ENCODE results near the gene PRAMEF20.
"Not testable (repeated sequence)": the region's sequence is repeated elsewhere in the genome, so short reads cannot be mapped to it uniquely, and the experiment has no call there.

PRAMEF20 gene

DNA sequence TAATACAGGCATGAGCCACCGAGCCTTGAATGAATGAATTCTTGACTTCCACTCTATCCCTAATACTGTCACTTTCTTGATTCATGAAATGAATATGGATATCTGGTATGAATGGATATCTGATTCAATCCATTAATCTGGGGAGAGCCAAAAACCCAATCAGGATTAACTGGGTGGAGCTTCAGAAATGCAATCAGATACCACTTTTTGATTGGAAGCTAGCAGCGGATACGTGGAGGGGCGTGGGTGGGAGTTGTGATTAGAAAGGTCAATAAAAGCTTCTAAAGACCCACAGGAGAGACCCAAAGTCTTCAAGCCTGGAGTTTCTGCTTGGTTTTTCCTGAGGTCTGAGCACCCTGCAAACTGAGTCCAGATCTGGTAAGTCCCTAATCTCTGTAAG is at the start of gene PRAMEF20:
PRAMEF20 (plus strand) TSS at position 301 of the 400 bp plus-strand sequence. CDS start 5,905 bp downstream, outside the sequence.
- not testable (repeated sequence) for H3K27ac ChIP-seq; H3K79me2 ChIP-seq (ENCODE audit: insufficient read depth, low read depth); H3K4me3 ChIP-seq (IDR thresholded peaks at IDR 0.05; ENCODE audit: insufficient read depth, low read depth, low read length); H3K9ac ChIP-seq; H3K27me3 ChIP-seq (ENCODE audit: insufficient read depth, low read depth); H2AFZ ChIP-seq (ENCODE audit: low read depth); H3K4me2 ChIP-seq; H3K36me3 ChIP-seq (ENCODE audit: insufficient read depth); H3K4me1 ChIP-seq (ENCODE audit: low read depth, poor library complexity, severe bottlenecking); H4K20me1 ChIP-seq (ENCODE audit: insufficient read depth)

DNA sequence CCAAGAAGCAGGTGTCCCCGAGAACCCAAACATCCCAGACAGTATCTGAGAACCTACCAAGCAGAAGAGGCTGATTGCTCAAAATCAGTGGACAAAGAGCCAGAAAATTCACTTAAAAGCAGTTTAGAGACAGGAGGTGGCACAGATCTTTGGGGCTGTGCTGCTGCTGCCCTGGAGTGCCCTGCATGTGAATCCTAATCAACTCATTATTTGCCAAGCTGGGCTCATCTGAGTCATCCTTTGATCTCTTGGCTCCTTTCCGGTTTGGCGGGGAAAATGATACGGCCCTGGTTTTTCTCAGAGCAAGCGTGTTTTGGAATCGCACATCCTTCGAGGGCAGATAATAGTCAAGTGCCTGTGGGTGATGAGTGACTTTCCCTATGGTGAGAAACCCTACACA is 47.9 kb upstream of the PRAMEF20 start:
- H3K4me1 ChIP-seq (ENCODE audit: low read depth, poor library complexity, severe bottlenecking); H2AFZ ChIP-seq (ENCODE audit: low read depth); H3K79me2 ChIP-seq (ENCODE audit: insufficient read depth, low read depth); H3K4me2 ChIP-seq; H3K4me3 ChIP-seq (IDR thresholded peaks at IDR 0.05; ENCODE audit: insufficient read depth, low read depth, low read length); H3K9ac ChIP-seq; H3K27me3 ChIP-seq (ENCODE audit: insufficient read depth, low read depth); H3K36me3 ChIP-seq (ENCODE audit: insufficient read depth); H3K27ac ChIP-seq; H4K20me1 ChIP-seq (ENCODE audit: insufficient read depth): not testable (repeated sequence)

DNA sequence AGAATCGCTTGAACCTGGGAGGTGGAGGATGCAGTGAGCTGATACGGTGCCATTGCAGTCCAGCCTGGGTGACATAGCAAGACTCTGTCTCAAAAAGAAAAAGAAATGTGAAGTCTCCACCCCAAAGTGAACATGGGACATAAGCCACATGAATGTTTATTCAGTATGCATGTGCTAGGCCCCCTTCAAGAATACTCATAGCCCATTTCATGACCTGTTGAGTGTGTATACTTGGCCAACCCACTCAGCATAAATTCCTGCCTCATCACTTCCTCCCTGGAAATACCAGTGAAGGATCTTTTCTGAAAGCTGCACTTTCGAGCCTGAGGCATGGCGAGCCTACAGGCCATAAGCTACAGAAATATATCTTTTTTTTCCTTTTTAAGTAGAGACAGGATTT is 45.3 kb upstream of the PRAMEF20 start:
- H3K27ac ChIP-seq; H4K20me1 ChIP-seq (ENCODE audit: insufficient read depth); H3K4me1 ChIP-seq (ENCODE audit: low read depth, poor library complexity, severe bottlenecking); H3K9ac ChIP-seq; H3K79me2 ChIP-seq (ENCODE audit: insufficient read depth, low read depth); H2AFZ ChIP-seq (ENCODE audit: low read depth); H3K4me3 ChIP-seq (IDR thresholded peaks at IDR 0.05; ENCODE audit: insufficient read depth, low read depth, low read length); H3K4me2 ChIP-seq; H3K27me3 ChIP-seq (ENCODE audit: insufficient read depth, low read depth); H3K36me3 ChIP-seq (ENCODE audit: insufficient read depth): not testable (repeated sequence)

DNA sequence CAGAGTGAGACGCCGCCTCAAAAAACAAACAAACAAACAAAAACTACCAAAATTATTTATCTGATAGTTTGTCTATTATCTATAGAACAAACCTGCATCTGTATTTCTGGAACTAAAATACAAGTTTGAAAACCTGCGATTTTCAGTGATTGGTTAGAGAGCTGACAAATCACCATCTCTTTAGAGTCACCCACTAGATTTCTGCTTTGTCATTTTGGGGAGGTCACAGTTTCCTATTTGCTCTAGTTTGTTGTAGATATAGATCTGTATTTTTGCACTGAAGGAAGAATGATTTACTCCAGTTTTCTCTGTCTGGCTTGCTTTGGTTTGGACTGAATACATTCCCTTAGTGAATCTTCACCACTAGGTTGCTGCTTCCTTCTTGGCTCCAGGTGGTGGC is 43.7 kb upstream of the PRAMEF20 start:
- not testable (repeated sequence) for H3K36me3 ChIP-seq (ENCODE audit: insufficient read depth); H3K4me3 ChIP-seq (IDR thresholded peaks at IDR 0.05; ENCODE audit: insufficient read depth, low read depth, low read length); H3K27ac ChIP-seq; H2AFZ ChIP-seq (ENCODE audit: low read depth); H4K20me1 ChIP-seq (ENCODE audit: insufficient read depth); H3K4me2 ChIP-seq; H3K9ac ChIP-seq; H3K79me2 ChIP-seq (ENCODE audit: insufficient read depth, low read depth); H3K4me1 ChIP-seq (ENCODE audit: low read depth, poor library complexity, severe bottlenecking); H3K27me3 ChIP-seq (ENCODE audit: insufficient read depth, low read depth)

DNA sequence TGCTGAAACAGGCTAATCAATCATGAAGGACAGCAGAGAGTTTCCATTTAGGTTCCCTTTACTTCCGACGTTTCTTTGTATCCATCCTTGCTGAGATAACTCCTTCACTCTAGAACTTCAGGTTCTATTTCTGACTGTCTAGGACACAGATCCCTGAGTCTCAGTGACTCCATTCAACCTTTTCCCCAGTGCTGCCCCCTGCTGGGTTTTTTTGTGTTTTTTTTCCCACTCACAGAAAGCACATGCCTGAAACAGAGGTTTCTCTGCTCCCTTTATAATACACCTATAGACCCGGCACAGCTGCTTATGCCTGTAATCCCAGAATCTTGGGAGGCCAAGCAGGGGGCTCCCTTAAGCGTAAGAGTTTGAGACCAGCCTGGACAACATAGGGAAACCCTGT is 41.7 kb upstream of the PRAMEF20 start:
- H3K27ac ChIP-seq, result not testable (repeated sequence)

DNA sequence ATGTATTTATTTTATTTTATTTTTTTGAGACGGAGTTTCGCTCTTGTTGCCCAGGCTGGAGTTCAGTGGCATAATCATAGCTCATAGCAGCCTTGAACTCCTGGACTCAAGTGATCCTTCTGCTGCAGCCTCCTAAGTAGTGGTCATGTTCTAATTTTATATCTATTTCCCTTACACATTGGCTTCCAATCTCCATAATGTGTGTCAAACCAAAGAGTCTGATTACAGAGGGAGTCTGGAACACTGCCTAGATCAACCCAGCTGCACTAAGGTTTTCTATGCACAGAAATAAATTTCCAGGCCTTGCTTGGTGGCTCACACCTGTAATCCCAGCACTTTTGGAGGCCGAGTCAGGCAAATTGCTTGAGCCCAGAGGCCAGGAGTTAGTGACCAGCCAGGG is 31.3 kb upstream of the PRAMEF20 start:
- H3K4me3 ChIP-seq (IDR thresholded peaks at IDR 0.05; ENCODE audit: insufficient read depth, low read depth, low read length); H2AFZ ChIP-seq (ENCODE audit: low read depth); H3K4me2 ChIP-seq; H3K9ac ChIP-seq; H4K20me1 ChIP-seq (ENCODE audit: insufficient read depth); H3K4me1 ChIP-seq (ENCODE audit: low read depth, poor library complexity, severe bottlenecking); H3K27me3 ChIP-seq (ENCODE audit: insufficient read depth, low read depth); H3K36me3 ChIP-seq (ENCODE audit: insufficient read depth); H3K27ac ChIP-seq; H3K79me2 ChIP-seq (ENCODE audit: insufficient read depth, low read depth): not testable (repeated sequence)

More for the DNA sequence above, 41.7 kb upstream of the PRAMEF20 start:
- not testable (repeated sequence) for H3K4me1 ChIP-seq (ENCODE audit: low read depth, poor library complexity, severe bottlenecking); H3K9ac ChIP-seq; H4K20me1 ChIP-seq (ENCODE audit: insufficient read depth); H2AFZ ChIP-seq (ENCODE audit: low read depth); H3K36me3 ChIP-seq (ENCODE audit: insufficient read depth); H3K79me2 ChIP-seq (ENCODE audit: insufficient read depth, low read depth); H3K4me2 ChIP-seq; H3K4me3 ChIP-seq (IDR thresholded peaks at IDR 0.05; ENCODE audit: insufficient read depth, low read depth, low read length); H3K27me3 ChIP-seq (ENCODE audit: insufficient read depth, low read depth)

DNA sequence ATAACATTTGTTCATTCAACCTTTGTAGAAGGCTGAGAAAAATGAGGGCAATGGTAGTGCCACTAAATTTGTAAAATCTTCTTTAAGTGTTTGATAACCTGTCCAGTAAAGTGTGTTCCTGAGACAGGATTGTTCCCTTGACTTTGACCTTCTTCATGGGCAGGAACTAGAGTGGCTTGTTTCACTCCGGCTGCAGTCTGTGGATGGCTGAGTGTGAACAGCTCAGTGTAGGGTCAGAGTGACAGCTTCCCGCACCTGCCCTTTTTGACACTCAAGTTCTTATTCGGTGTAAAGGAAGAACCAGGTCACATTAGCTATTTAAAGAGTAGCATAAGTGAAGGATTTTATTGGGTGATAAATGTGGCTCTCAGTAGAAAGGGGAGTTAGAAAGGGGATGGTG is 29.9 kb upstream of the PRAMEF20 start:
- H3K4me1 ChIP-seq (ENCODE audit: low read depth, poor library complexity, severe bottlenecking); H4K20me1 ChIP-seq (ENCODE audit: insufficient read depth); H3K27me3 ChIP-seq (ENCODE audit: insufficient read depth, low read depth); H3K36me3 ChIP-seq (ENCODE audit: insufficient read depth); H2AFZ ChIP-seq (ENCODE audit: low read depth); H3K79me2 ChIP-seq (ENCODE audit: insufficient read depth, low read depth); H3K4me3 ChIP-seq (IDR thresholded peaks at IDR 0.05; ENCODE audit: insufficient read depth, low read depth, low read length); H3K9ac ChIP-seq; H3K4me2 ChIP-seq; H3K27ac ChIP-seq: not testable (repeated sequence)

DNA sequence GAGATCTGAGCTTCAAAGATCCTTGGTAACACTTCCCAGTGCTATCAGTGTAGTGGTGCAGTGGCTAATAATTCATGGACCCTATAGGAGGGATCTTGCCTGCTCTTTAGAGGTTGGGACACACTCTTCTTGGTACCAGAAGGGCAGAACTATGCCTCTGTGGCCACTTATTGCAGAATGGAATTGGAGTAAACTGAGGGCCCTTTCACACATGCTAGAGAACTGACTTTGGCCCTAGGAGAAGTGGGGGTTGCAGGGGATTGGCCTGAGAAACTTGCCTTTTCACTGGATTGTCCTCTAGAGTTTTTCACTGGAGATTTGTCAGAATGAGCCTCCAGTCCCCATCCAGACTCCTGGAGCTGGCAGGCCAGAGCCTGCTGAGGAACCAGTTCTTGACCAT is 20.9 kb upstream of the PRAMEF20 start, which contains the start of gene PRAMEF17:
PRAMEF17 (plus strand) TSS at position 301 of the 400 bp plus-strand sequence; CDS start at position 327, 26 bp downstream.
- H3K4me3 ChIP-seq (IDR thresholded peaks at IDR 0.05; ENCODE audit: insufficient read depth, low read depth, low read length); H3K4me1 ChIP-seq (ENCODE audit: low read depth, poor library complexity, severe bottlenecking); H3K9ac ChIP-seq; H3K4me2 ChIP-seq; H2AFZ ChIP-seq (ENCODE audit: low read depth); H3K27ac ChIP-seq; H3K79me2 ChIP-seq (ENCODE audit: insufficient read depth, low read depth); H4K20me1 ChIP-seq (ENCODE audit: insufficient read depth); H3K36me3 ChIP-seq (ENCODE audit: insufficient read depth); H3K27me3 ChIP-seq (ENCODE audit: insufficient read depth, low read depth): not testable (repeated sequence)

DNA sequence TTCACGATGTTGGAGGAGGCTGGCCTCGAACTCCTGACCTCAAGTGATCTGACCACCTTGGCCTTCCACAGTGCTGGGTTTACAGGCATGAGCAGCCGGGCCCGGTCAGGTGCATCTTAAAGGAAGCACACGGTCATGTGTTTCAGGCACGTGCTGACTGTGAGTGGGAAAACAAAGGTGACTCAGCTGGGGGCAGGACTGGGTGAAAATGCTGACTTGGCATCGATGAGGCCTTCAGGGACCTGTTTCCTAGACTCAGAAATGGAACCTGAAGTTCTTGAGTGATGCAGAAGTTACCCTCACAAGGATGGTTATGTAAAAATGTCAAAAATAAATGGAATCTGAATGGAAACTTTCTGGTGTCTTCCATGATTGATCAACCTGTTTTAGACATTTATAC is 17.2 kb upstream of the PRAMEF20 start:
- H4K20me1 ChIP-seq (ENCODE audit: insufficient read depth), result not testable (repeated sequence)

DNA sequence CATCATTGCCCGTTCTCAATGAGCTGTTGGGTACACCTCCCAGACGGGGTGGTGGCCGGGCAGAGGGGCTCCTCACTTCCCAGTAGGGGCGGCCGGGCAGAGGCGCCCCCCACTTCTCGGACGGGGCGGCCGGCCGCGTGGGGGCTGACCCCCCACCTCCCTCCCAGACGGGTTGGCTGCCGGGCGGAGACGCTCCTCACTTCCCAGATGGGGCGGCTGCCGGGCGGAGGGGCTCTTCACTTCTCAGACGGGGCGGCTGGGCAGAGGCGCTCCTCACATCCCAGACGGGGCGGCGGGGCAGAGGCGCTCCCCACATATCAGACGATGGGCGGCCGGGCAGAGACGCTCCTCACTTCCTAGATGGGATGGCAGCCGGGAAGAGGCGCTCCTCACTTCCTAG is 15.5 kb upstream of the PRAMEF20 start:
- H3K79me2 ChIP-seq (ENCODE audit: insufficient read depth, low read depth); H3K4me3 ChIP-seq (IDR thresholded peaks at IDR 0.05; ENCODE audit: insufficient read depth, low read depth, low read length); H3K4me1 ChIP-seq (ENCODE audit: low read depth, poor library complexity, severe bottlenecking); H3K27ac ChIP-seq; H3K4me2 ChIP-seq; H3K36me3 ChIP-seq (ENCODE audit: insufficient read depth); H3K9ac ChIP-seq; H3K27me3 ChIP-seq (ENCODE audit: insufficient read depth, low read depth); H2AFZ ChIP-seq (ENCODE audit: low read depth); H4K20me1 ChIP-seq (ENCODE audit: insufficient read depth): not testable (repeated sequence)

More for the DNA sequence above, 17.2 kb upstream of the PRAMEF20 start:
- H3K27me3 ChIP-seq (ENCODE audit: insufficient read depth, low read depth); H3K4me3 ChIP-seq (IDR thresholded peaks at IDR 0.05; ENCODE audit: insufficient read depth, low read depth, low read length); H3K36me3 ChIP-seq (ENCODE audit: insufficient read depth); H3K4me2 ChIP-seq; H3K79me2 ChIP-seq (ENCODE audit: insufficient read depth, low read depth); H3K27ac ChIP-seq; H3K4me1 ChIP-seq (ENCODE audit: low read depth, poor library complexity, severe bottlenecking); H3K9ac ChIP-seq; H2AFZ ChIP-seq (ENCODE audit: low read depth): not testable (repeated sequence)

DNA sequence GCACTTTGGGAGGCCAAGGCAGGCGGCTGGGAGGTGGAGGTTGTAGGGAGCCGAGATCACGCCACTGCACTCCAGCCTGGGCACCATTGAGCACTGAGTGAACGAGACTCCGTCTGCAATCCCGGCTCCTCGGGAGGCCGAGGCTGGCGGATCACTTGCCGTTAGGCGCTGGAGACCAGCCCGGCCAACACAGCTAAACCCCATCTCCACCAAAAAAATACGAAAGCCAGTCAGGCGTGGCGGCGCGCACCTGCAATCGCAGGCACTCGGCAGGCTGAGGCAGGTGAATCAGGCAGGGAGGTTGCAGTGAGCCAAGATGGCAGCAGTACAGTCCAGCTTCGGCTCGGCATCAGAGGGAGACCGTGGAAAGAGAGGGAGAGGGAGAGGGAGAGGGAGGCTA is 14.9 kb upstream of the PRAMEF20 start:
- not testable (repeated sequence) for H3K4me1 ChIP-seq (ENCODE audit: low read depth, poor library complexity, severe bottlenecking); H3K4me3 ChIP-seq (IDR thresholded peaks at IDR 0.05; ENCODE audit: insufficient read depth, low read depth, low read length); H3K9ac ChIP-seq; H2AFZ ChIP-seq (ENCODE audit: low read depth); H4K20me1 ChIP-seq (ENCODE audit: insufficient read depth); H3K79me2 ChIP-seq (ENCODE audit: insufficient read depth, low read depth); H3K4me2 ChIP-seq; H3K27ac ChIP-seq; H3K36me3 ChIP-seq (ENCODE audit: insufficient read depth); H3K27me3 ChIP-seq (ENCODE audit: insufficient read depth, low read depth)

All from KMS-11 (cell line).